K562 (cell line): ENCODE results near the gene LSR. TPM values are rescaled to one million over a fixed set of nuclear protein-coding genes. Genes with fewer than 3 reads are reported as not detected.
A peak's percentile ranks its signal among the peaks of the same experiment; 100 is the strongest.

Experiments used
- CCNT2 ChIP-seq: IDR thresholded peaks from 2 replicates; pipeline ENCODE4 v1.6.1; 2011; ENCODE audit warnings: borderline replicate concordance, low read depth, mild to moderate bottlenecking, moderate library complexity, mixed read lengths, low read length; ENCODE audit not compliant: insufficient read length; ENCODE audit errors: extremely low read depth
- CHCHD3 ChIP-seq: fragments of 250-450 bp; sonication (Bioruptor Pico); IDR thresholded peaks from 2 replicates; pipeline ENCODE4 v2.1.2; 2022; ENCODE audit warnings: mild to moderate bottlenecking
- ETV6 ChIP-seq, 3 experiments: fragments of 150-350 bp in 1 of 3; sonication (generic) in 1 of 3; formaldehyde crosslinking in 1 of 3; IDR thresholded peaks; 2 replicates each; pipeline versions ENCODE4 v1.6.1 to v1.8.0; 2014 to 2022; ENCODE audit warnings: borderline replicate concordance in 2 of 3, low read depth in 2 of 3, antibody characterized with exemption in 1 of 3, low read length in 1 of 3, mild to moderate bottlenecking in 1 of 3, missing genetic modification reagents in 1 of 3
- KLF13 ChIP-seq: fragments of 450-650 bp; IDR thresholded peaks from 2 replicates; pipeline ENCODE4 v1.6.1; 2016; ENCODE audit warnings: missing genetic modification characterization, low read depth, mild to moderate bottlenecking, missing compliant biosample characterization, moderate library complexity, borderline replicate concordance
- POLR2G ChIP-seq: fragments of 200-400 bp; formaldehyde crosslinking; IDR thresholded peaks from 2 replicates; pipeline ENCODE4 v1.6.1; 2017; ENCODE audit warnings: low read depth, mild to moderate bottlenecking, antibody characterized with exemption, low read length, moderate library complexity
- SAP30 ChIP-seq: fragments of 200-600 bp; sonication (generic); IDR thresholded peaks from 2 replicates; pipeline ENCODE4 v1.6.1; 2012; ENCODE audit warnings: borderline replicate concordance, low read depth, mild to moderate bottlenecking, moderate library complexity, low read length, control low read depth, inconsistent platforms; ENCODE audit not compliant: insufficient read depth, poor library complexity, severe bottlenecking
- SP2 ChIP-seq: IDR thresholded peaks from 2 replicates; pipeline ENCODE4 v1.6.1; 2011; ENCODE audit warnings: mild to moderate bottlenecking, low read depth, low read length, moderate library complexity; ENCODE audit not compliant: poor library complexity, severe bottlenecking; ENCODE audit errors: extremely low read depth
- SRSF1 ChIP-seq: fragments of 200-400 bp; formaldehyde crosslinking; IDR thresholded peaks from 2 replicates; pipeline ENCODE4 v1.6.1; 2017; ENCODE audit warnings: mild to moderate bottlenecking, low read depth, low read length, moderate library complexity
- ZNF121 ChIP-seq: sonication (generic); formaldehyde crosslinking; conservative IDR thresholded peaks from 2 replicates; pipeline ENCODE4 v1.8.0; 2022; ENCODE audit warnings: missing genetic modification reagents
- polyA plus RNA-seq, 8 experiments: library from polyadenylated mRNA; depleted of rRNA in 4 of 8; stranded (reverse) in 5 of 8; unstranded in 3 of 8; fragments of >200 nt; fragmentation: Nextera tagmentation in 2 of 8; fragmentation: Illumina TruSeq in 1 of 8; extraction: Ambion mirVana in 2 of 8; extraction: Trizol in 1 of 8; gene quantifications; 2 replicates each; pipeline versions ENCODE4 v1.2.1 to v1.2.3, GENCODE V29; 2011 to 2014; ENCODE audit warnings: inconsistent platforms in 1 of 8, missing spikeins in 1 of 8
- total RNA-seq, 7 experiments: library from RNA; depleted of rRNA in 6 of 7; stranded (reverse); fragments of >200 nt in 6 of 7; fragmentation: Illumina TruSeq in 2 of 7; extraction: Trizol in 2 of 7; gene quantifications; 2 replicates each; pipeline versions ENCODE4 v1.2.1 to v1.2.3, GENCODE V29; 2011 to 2021; ENCODE audit warnings: low replicate concordance in 1 of 7
- TF ChIP-seq, protein P1 (sequence below), 3 experiments: fragments of 200-800 bp in 1 of 3; fragments of 250-450 bp in 1 of 3; fragments of 450-650 bp in 1 of 3; sonication (Bioruptor Pico) in 1 of 3; sonication (Bioruptor generic) in 1 of 3; formaldehyde crosslinking in 1 of 3; IDR thresholded peaks; 2 replicates each; pipeline versions ENCODE4 v1.6.1 to v1.8.0; 2016 to 2022; ENCODE audit warnings: mild to moderate bottlenecking in 2 of 3, missing genetic modification characterization in 2 of 3, missing compliant biosample characterization in 1 of 3, moderate library complexity in 1 of 3
- TF ChIP-seq, protein P2 (sequence below): sonication (generic); formaldehyde crosslinking; IDR thresholded peaks from 2 replicates; pipeline ENCODE4 v1.8.0; 2022; ENCODE audit warnings: mild to moderate bottlenecking, missing genetic modification reagents
- TF ChIP-seq, protein P3 (sequence below): fragments of 450-650 bp; IDR thresholded peaks from 2 replicates; pipeline ENCODE4 v1.6.1; 2018; ENCODE audit not compliant: partially characterized antibody

Gene LSR
- total and polyA plus RNA-seq, 9 of the 15 experiments (the other 6 are each of a cell fraction or from before 2014, with no cell fraction given), result 0.44 to 87.9 (median 28.0) TPM

DNA sequence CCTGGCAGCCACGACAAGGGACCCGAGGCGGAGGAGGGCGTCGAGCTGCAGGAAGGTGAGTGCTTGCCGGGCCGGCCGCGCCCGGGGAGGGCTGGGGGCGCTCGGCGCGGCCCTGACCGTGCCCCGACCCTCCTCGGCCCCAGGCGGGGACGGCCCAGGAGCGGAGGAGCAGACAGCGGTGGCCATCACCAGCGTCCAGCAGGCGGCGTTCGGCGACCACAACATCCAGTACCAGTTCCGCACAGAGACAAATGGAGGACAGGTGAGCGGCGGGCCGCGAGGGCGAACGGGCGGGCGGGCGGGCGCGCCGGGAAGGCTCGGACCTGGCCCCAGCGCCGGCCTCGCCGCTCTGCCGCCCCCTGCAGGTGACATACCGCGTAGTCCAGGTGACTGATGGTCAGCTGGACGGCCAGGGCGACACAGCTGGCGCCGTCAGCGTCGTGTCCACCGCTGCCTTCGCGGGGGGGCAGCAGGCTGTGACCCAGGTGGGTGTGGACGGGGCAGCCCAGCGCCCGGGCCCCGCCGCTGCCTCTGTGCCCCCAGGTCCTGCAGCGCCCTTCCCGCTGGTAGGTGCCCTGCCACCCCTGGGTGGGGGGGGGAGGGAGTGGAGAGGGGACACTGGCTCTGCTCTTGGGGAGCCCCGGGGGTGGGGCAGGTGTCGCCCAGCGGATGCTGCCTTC, 20.8 kb downstream of the LSR start (continued):
- TF ChIP-seq ETV6 (IDR thresholded peaks at IDR 0.05; ENCODE audit: borderline replicate concordance in 1 of 2, low read depth in 2 of 2, low read length in 1 of 2), result 0 out of 4 replicates have a peak, but pooled peaks of 1 of the 2 experiments have one; percentile 3
- TF ChIP-seq ETV6 (CRISPR knock-in tag; IDR thresholded peaks at IDR 0.05; ENCODE audit: borderline replicate concordance), result no peak
- peak; percentile 36 for TF ChIP-seq CCNT2
- TF ChIP-seq, protein P1, sequence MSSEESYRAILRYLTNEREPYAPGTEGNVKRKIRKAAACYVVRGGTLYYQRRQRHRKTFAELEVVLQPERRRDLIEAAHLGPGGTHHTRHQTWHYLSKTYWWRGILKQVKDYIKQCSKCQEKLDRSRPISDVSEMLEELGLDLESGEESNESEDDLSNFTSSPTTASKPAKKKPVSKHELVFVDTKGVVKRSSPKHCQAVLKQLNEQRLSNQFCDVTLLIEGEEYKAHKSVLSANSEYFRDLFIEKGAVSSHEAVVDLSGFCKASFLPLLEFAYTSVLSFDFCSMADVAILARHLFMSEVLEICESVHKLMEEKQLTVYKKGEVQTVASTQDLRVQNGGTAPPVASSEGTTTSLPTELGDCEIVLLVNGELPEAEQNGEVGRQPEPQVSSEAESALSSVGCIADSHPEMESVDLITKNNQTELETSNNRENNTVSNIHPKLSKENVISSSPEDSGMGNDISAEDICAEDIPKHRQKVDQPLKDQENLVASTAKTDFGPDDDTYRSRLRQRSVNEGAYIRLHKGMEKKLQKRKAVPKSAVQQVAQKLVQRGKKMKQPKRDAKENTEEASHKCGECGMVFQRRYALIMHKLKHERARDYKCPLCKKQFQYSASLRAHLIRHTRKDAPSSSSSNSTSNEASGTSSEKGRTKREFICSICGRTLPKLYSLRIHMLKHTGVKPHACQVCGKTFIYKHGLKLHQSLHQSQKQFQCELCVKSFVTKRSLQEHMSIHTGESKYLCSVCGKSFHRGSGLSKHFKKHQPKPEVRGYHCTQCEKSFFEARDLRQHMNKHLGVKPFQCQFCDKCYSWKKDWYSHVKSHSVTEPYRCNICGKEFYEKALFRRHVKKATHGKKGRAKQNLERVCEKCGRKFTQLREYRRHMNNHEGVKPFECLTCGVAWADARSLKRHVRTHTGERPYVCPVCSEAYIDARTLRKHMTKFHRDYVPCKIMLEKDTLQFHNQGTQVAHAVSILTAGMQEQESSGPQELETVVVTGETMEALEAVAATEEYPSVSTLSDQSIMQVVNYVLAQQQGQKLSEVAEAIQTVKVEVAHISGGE (CRISPR knock-in tag; IDR thresholded peaks at IDR 0.05), result no peak
- TF ChIP-seq ZNF121, result no peak
- no peak for TF ChIP-seq CHCHD3
- peak; percentile 82 for TF ChIP-seq POLR2G
- TF ChIP-seq KLF13 (tag), result no peak
- TF ChIP-seq SP2, result no peak
- TF ChIP-seq, protein P2, sequence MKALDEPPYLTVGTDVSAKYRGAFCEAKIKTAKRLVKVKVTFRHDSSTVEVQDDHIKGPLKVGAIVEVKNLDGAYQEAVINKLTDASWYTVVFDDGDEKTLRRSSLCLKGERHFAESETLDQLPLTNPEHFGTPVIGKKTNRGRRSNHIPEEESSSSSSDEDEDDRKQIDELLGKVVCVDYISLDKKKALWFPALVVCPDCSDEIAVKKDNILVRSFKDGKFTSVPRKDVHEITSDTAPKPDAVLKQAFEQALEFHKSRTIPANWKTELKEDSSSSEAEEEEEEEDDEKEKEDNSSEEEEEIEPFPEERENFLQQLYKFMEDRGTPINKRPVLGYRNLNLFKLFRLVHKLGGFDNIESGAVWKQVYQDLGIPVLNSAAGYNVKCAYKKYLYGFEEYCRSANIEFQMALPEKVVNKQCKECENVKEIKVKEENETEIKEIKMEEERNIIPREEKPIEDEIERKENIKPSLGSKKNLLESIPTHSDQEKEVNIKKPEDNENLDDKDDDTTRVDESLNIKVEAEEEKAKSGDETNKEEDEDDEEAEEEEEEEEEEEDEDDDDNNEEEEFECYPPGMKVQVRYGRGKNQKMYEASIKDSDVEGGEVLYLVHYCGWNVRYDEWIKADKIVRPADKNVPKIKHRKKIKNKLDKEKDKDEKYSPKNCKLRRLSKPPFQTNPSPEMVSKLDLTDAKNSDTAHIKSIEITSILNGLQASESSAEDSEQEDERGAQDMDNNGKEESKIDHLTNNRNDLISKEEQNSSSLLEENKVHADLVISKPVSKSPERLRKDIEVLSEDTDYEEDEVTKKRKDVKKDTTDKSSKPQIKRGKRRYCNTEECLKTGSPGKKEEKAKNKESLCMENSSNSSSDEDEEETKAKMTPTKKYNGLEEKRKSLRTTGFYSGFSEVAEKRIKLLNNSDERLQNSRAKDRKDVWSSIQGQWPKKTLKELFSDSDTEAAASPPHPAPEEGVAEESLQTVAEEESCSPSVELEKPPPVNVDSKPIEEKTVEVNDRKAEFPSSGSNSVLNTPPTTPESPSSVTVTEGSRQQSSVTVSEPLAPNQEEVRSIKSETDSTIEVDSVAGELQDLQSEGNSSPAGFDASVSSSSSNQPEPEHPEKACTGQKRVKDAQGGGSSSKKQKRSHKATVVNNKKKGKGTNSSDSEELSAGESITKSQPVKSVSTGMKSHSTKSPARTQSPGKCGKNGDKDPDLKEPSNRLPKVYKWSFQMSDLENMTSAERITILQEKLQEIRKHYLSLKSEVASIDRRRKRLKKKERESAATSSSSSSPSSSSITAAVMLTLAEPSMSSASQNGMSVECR (CRISPR knock-in tag), result peak; percentile 96
- TF ChIP-seq SRSF1, result no peak
- TF ChIP-seq, protein P3, sequence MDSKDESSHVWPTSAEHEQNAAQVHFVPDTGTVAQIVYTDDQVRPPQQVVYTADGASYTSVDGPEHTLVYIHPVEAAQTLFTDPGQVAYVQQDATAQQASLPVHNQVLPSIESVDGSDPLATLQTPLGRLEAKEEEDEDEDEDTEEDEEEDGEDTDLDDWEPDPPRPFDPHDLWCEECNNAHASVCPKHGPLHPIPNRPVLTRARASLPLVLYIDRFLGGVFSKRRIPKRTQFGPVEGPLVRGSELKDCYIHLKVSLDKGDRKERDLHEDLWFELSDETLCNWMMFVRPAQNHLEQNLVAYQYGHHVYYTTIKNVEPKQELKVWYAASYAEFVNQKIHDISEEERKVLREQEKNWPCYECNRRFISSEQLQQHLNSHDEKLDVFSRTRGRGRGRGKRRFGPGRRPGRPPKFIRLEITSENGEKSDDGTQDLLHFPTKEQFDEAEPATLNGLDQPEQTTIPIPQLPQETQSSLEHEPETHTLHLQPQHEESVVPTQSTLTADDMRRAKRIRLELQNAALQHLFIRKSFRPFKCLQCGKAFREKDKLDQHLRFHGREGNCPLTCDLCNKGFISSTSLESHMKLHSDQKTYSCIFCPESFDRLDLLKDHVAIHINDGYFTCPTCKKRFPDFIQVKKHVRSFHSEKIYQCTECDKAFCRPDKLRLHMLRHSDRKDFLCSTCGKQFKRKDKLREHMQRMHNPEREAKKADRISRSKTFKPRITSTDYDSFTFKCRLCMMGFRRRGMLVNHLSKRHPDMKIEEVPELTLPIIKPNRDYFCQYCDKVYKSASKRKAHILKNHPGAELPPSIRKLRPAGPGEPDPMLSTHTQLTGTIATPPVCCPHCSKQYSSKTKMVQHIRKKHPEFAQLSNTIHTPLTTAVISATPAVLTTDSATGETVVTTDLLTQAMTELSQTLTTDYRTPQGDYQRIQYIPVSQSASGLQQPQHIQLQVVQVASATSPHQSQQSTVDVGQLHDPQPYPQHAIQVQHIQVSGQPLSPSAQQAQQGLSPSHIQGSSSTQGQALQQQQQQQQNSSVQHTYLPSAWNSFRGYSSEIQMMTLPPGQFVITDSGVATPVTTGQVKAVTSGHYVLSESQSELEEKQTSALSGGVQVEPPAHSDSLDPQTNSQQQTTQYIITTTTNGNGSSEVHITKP, result no peak
- no peak for TF ChIP-seq SAP30
